ENCODE measurements around the gene CARHSP1. TPM values are rescaled to one million over a fixed set of nuclear protein-coding genes. Genes with fewer than 3 reads are reported as not detected.
"Not testable (repeated sequence)": the region's sequence is repeated elsewhere in the genome, so short reads cannot be mapped to it uniquely, and the experiment has no call there.

Gene CARHSP1
- total RNA-seq, 1 experiment from 2014 or later, result 79.7 TPM

DNA sequence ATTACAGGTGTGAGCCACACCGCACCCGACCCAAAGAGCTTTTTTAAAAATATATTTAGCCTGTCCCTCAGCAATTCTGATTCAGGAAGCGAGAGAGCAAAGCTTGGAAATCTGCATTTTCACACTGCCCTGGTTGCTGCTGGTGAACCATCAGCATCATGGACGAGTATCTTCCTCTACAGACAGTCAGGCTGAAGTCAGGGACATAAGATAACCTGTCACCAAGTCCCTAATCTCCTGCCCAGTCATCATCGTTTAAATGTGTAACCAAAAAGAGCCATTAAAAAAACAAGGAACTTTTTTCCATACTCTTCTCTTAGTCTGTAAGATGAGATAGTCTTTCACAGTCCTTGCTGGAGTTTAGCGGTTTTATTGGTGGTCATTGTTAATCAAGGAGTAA, 64.5 kb downstream of the CARHSP1 start:
- TF ChIP-seq ZNF274 (IDR thresholded peaks at IDR 0.05; ENCODE audit: low read depth, low read length), result no peak
- TF ChIP-seq YY1 (IDR thresholded peaks at IDR 0.05; ENCODE audit: extremely low read depth, insufficient replicate concordance, low read depth, low read length), result no peak
- TF ChIP-seq, protein P1, sequence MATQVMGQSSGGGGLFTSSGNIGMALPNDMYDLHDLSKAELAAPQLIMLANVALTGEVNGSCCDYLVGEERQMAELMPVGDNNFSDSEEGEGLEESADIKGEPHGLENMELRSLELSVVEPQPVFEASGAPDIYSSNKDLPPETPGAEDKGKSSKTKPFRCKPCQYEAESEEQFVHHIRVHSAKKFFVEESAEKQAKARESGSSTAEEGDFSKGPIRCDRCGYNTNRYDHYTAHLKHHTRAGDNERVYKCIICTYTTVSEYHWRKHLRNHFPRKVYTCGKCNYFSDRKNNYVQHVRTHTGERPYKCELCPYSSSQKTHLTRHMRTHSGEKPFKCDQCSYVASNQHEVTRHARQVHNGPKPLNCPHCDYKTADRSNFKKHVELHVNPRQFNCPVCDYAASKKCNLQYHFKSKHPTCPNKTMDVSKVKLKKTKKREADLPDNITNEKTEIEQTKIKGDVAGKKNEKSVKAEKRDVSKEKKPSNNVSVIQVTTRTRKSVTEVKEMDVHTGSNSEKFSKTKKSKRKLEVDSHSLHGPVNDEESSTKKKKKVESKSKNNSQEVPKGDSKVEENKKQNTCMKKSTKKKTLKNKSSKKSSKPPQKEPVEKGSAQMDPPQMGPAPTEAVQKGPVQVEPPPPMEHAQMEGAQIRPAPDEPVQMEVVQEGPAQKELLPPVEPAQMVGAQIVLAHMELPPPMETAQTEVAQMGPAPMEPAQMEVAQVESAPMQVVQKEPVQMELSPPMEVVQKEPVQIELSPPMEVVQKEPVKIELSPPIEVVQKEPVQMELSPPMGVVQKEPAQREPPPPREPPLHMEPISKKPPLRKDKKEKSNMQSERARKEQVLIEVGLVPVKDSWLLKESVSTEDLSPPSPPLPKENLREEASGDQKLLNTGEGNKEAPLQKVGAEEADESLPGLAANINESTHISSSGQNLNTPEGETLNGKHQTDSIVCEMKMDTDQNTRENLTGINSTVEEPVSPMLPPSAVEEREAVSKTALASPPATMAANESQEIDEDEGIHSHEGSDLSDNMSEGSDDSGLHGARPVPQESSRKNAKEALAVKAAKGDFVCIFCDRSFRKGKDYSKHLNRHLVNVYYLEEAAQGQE (IDR thresholded peaks at IDR 0.05; ENCODE audit: low read depth), result no peak
- TF ChIP-seq, protein P2, sequence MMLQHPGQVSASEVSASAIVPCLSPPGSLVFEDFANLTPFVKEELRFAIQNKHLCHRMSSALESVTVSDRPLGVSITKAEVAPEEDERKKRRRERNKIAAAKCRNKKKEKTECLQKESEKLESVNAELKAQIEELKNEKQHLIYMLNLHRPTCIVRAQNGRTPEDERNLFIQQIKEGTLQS (IDR thresholded peaks at IDR 0.05), result no peak
- TF ChIP-seq, protein P3, sequence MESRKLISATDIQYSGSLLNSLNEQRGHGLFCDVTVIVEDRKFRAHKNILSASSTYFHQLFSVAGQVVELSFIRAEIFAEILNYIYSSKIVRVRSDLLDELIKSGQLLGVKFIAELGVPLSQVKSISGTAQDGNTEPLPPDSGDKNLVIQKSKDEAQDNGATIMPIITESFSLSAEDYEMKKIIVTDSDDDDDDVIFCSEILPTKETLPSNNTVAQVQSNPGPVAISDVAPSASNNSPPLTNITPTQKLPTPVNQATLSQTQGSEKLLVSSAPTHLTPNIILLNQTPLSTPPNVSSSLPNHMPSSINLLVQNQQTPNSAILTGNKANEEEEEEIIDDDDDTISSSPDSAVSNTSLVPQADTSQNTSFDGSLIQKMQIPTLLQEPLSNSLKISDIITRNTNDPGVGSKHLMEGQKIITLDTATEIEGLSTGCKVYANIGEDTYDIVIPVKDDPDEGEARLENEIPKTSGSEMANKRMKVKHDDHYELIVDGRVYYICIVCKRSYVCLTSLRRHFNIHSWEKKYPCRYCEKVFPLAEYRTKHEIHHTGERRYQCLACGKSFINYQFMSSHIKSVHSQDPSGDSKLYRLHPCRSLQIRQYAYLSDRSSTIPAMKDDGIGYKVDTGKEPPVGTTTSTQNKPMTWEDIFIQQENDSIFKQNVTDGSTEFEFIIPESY (IDR thresholded peaks at IDR 0.05; ENCODE audit: extremely low read depth, insufficient replicate concordance, low read length), result no peak
- TF ChIP-seq POLR2A (IDR thresholded peaks at IDR 0.05; ENCODE audit: borderline replicate concordance, extremely low read depth, insufficient read depth, insufficient read length), result no peak
- TF ChIP-seq ZFX (IDR thresholded peaks at IDR 0.05), result no peak
- TF ChIP-seq ELF1 (IDR thresholded peaks at IDR 0.05; ENCODE audit: borderline replicate concordance, low read depth), result no peak
- TF ChIP-seq TCF7L2 (IDR thresholded peaks at IDR 0.05; ENCODE audit: borderline replicate concordance, extremely low read depth, insufficient read depth, insufficient read length), result no peak
- TF ChIP-seq EZH2 (IDR thresholded peaks at IDR 0.05), result no peak
- no peak for TF ChIP-seq SRF (IDR thresholded peaks at IDR 0.05; ENCODE audit: low read depth)
- no peak for TF ChIP-seq JUND (IDR thresholded peaks at IDR 0.05)
- H3K9me3 ChIP-seq (ENCODE audit: control insufficient read depth in 1 of 2, insufficient read depth in 1 of 2, low read depth in 1 of 2, low read length in 2 of 2), result no peaks in the 10 kb centered on the region
- peaks cover 2 to 4% of the 10 kb centered on the region in 2 experiments; a peak in 3 of 4 replicates for H3K4me1 ChIP-seq (ENCODE audit: control insufficient read depth in 1 of 2, insufficient read depth in 2 of 2, low read length in 2 of 2)
- DNase-seq (ENCODE audit: low read depth, low spot score) (no peak), ATAC-seq (no peak)
- no peak overlapping the region for H3K9ac ChIP-seq (ENCODE audit: low read length)
- intact Hi-C loops (cut with micrococcal nuclease), result no loop called here
- H3K4me3 ChIP-seq (replicated peaks in 1 of 2; ENCODE audit: low read depth in 1 of 2, low read length in 2 of 2), result no peak overlapping the region
- ChIA-PET CTCF (no interaction called here), POLR2A (no interaction called here), RAD21 (ENCODE audit: low non-redundant PET in 1 of 2, low total read pairs in 2 of 2, uncharacterized antibody in 2 of 2, unreplicated experiment in 2 of 2) (no interaction called here)
- H3K4me2 ChIP-seq (ENCODE audit: low read length), result no peak overlapping the region
- peaks cover 9% of the 10 kb centered on the region; the same call in 1 of the 2 replicates for H4K20me1 ChIP-seq (ENCODE audit: insufficient read depth)
- no peaks in the 10 kb centered on the region for H3K27me3 ChIP-seq (ENCODE audit: insufficient read depth, low read length)
- peaks cover 100% of the 10 kb centered on the region for H3K79me2 ChIP-seq (ENCODE audit: insufficient read depth, low read length)
- H3K27ac ChIP-seq (ENCODE audit: low read depth, low read length), result no peak overlapping the region
- no peaks in the 10 kb centered on the region for H3K9me2 ChIP-seq (ENCODE audit: insufficient read depth)
- peaks cover 60 to 63% of the 10 kb centered on the region in 2 experiments for H3K36me3 ChIP-seq (ENCODE audit: control insufficient read depth in 1 of 2, insufficient read depth in 2 of 2, low read length in 2 of 2)
- H2AFZ ChIP-seq (ENCODE audit: low read depth, low read length, poor library complexity, severe bottlenecking), result no peak overlapping the region
- no TSS peak for BruUV-seq (replicated peaks)

DNA sequence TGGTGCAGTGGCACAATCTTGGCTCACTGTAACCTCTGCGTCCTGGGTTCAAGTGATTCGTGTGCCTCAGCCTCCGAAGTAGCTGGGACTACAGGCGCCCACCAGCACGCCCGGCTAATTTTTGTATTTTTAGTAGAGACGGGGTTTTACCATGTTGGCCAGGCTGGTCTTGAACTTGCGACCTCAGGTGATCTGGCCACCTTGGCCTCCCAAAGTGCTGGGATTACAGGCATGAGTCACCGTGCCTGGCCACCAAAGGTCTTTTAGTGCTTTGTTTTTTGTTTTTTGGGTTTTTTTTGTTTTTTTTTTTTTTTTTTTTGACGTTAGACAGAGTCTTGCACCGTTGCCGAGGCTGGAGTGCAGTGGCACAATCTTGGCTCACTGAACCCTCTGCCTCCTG, 65.1 kb downstream of the CARHSP1 start:
- Histone ChIP-seq H3K79me2 (ENCODE audit: insufficient read depth, low read length) (peaks cover 100% of the 10 kb centered on the region), H3K36me3 (ENCODE audit: control insufficient read depth in 1 of 2, insufficient read depth in 2 of 2, low read length in 2 of 2) (peaks cover 55 to 63% of the 10 kb centered on the region in 2 experiments)
- ATAC-seq; BruUV-seq (replicated peaks); H3K27me3 ChIP-seq (ENCODE audit: insufficient read depth, low read length); intact Hi-C loops (cut with micrococcal nuclease); H3K9ac ChIP-seq (ENCODE audit: low read length); CTCF ChIA-PET; H4K20me1 ChIP-seq (ENCODE audit: insufficient read depth); H3K4me3 ChIP-seq (replicated peaks in 1 of 2; ENCODE audit: low read depth in 1 of 2, low read length in 2 of 2); H3K9me2 ChIP-seq (ENCODE audit: insufficient read depth); H3K4me1 ChIP-seq (ENCODE audit: control insufficient read depth in 1 of 2, insufficient read depth in 2 of 2, low read length in 2 of 2); DNase-seq (ENCODE audit: low read depth, low spot score); H3K27ac ChIP-seq (ENCODE audit: low read depth, low read length); H2AFZ ChIP-seq (ENCODE audit: low read depth, low read length, poor library complexity, severe bottlenecking); H3K4me2 ChIP-seq (ENCODE audit: low read length); RAD21 ChIA-PET (ENCODE audit: low non-redundant PET in 1 of 2, low total read pairs in 2 of 2, uncharacterized antibody in 2 of 2, unreplicated experiment in 2 of 2); POLR2A ChIA-PET; H3K9me3 ChIP-seq (ENCODE audit: control insufficient read depth in 1 of 2, insufficient read depth in 1 of 2, low read depth in 1 of 2, low read length in 2 of 2): not testable (repeated sequence)
